ENCODE data around the gene LSP1. TPM values are rescaled to one million over a fixed set of nuclear protein-coding genes. Genes with fewer than 3 reads are reported as not detected.

Gene LSP1
- total RNA-seq, 4 donors from 2014 or later, result 73.7 to 105 (median 86.6) TPM

DNA sequence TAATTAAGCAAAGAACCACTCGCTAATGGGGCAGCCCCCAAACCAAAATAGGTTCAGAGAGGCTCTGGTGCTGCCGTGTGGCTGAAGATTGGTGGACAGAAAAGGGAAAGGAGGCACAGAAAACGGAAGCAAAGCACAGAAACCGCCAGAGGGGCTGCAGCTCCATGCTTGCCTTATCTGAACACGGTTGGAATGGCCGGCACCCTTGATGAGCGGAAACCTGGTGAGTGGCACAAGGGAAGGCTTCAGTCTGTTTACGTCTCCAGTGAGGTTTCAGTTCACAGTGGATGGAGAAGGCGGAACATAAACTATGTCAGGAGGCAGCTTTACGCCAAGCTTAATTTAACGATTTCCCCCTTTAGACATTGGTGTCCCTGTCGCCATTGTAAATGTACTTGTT, 44.0 kb downstream of the LSP1 start:
- WGBS, 2 donors, result 73 to 88% methylated on average over 12 of the region's 12 CpGs
- intact Hi-C loops (cut with DNase I; ENCODE audit: low total_unique reads), result no loop called here
- TF ChIP-seq POLR2A (IDR thresholded peaks at IDR 0.05), result no peak
- TF ChIP-seq, protein P1, sequence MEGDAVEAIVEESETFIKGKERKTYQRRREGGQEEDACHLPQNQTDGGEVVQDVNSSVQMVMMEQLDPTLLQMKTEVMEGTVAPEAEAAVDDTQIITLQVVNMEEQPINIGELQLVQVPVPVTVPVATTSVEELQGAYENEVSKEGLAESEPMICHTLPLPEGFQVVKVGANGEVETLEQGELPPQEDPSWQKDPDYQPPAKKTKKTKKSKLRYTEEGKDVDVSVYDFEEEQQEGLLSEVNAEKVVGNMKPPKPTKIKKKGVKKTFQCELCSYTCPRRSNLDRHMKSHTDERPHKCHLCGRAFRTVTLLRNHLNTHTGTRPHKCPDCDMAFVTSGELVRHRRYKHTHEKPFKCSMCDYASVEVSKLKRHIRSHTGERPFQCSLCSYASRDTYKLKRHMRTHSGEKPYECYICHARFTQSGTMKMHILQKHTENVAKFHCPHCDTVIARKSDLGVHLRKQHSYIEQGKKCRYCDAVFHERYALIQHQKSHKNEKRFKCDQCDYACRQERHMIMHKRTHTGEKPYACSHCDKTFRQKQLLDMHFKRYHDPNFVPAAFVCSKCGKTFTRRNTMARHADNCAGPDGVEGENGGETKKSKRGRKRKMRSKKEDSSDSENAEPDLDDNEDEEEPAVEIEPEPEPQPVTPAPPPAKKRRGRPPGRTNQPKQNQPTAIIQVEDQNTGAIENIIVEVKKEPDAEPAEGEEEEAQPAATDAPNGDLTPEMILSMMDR (IDR thresholded peaks at IDR 0.05), result no peak
- DNase-seq (ENCODE audit: low spot score in 2 of 2), result no peak
- H3K4me3 ChIP-seq (ENCODE audit: low read depth, poor library complexity, severe bottlenecking), result no peak overlapping the region

DNA sequence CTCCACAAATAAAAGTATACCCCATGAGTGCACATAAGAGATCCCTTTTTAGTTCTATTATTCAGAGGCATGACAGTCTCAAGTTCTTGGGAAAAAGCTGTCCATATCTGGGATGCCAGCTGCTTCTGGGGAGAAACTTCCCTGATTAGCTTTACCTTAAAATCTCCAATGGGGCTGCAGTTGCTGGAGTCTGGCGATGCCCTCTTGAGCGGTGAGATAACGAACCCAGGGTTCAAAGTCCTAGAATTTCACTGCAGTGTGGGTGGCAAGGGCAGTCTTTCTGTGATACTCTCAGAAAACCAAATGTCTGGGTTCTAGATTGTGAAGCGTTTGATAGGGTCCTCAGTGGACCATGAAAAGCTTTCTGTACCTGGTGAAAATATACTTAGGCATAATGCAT, 46.2 kb downstream of the LSP1 start:
- no peak for TF ChIP-seq POLR2A (IDR thresholded peaks at IDR 0.05)
- TF ChIP-seq, protein P1 (IDR thresholded peaks at IDR 0.05), result no peak
- intact Hi-C loops (cut with DNase I; ENCODE audit: low total_unique reads), result no loop called here

DNA sequence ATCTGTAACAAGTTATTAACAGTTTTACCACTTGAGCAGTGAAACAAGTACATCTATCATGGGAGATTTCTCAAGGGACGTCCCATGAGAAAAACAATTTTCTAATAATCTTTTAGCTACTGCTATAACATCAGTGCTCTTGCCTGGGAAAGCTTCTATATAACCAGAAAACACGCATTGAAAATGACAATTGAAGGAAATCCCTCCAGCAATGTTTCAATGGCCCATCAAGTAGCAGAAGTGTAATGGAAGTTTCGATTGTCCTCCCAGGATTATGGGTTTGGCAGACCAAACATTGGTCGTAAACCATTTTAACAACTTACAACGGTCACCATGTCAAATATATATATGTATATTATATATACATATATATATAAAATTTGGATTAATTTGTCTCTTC, 46.8 kb downstream of the LSP1 start:
- no peak overlapping the region for H3K4me3 ChIP-seq (ENCODE audit: low read depth, poor library complexity, severe bottlenecking)
- intact Hi-C loops (cut with DNase I; ENCODE audit: low total_unique reads), result no loop called here
- DNase-seq (ENCODE audit: low spot score in 2 of 2), result no peak
- TF ChIP-seq, protein P1 (IDR thresholded peaks at IDR 0.05), result no peak
- no peak for TF ChIP-seq POLR2A (IDR thresholded peaks at IDR 0.05)
- 82 to 85% methylated on average over 5 of the region's 5 CpGs for WGBS, 2 donors

More for the DNA sequence above, 46.2 kb downstream of the LSP1 start:
- WGBS, 2 donors, result 96 to 97% methylated on average over 4 of the region's 4 CpGs
- DNase-seq (ENCODE audit: low spot score in 2 of 2), result no peak
- H3K4me3 ChIP-seq (ENCODE audit: low read depth, poor library complexity, severe bottlenecking), result no peak overlapping the region

DNA sequence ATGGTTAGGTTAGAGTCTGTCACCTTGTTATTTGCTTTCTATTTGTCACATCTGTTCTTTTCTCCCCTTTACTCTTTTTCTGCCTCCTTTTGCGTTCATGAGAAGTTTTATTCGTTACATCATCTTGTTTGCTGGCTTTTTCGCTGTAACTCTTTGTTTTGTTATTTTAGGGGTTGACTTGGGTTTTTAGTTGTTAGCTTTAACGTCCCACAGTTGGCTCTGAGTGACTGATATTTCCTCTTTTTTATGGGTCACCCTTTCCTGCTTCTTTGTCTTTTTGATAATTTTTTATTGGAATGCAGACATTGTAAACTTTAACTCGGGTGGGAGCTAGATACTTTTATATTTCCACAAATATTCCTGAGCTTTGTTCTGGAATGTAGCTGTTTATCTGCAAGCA, 53.3 kb downstream of the LSP1 start:
- DNase-seq (ENCODE audit: low spot score in 2 of 2), result no peak
- intact Hi-C loops (cut with DNase I; ENCODE audit: low total_unique reads), result no loop called here
- 51 to 52% methylated on average over 5 of the region's 5 CpGs for WGBS, 2 donors
- H3K4me3 ChIP-seq (ENCODE audit: low read depth, poor library complexity, severe bottlenecking), result no peak overlapping the region
- no peak for TF ChIP-seq POLR2A (IDR thresholded peaks at IDR 0.05)
- TF ChIP-seq, protein P1 (IDR thresholded peaks at IDR 0.05), result no peak

DNA sequence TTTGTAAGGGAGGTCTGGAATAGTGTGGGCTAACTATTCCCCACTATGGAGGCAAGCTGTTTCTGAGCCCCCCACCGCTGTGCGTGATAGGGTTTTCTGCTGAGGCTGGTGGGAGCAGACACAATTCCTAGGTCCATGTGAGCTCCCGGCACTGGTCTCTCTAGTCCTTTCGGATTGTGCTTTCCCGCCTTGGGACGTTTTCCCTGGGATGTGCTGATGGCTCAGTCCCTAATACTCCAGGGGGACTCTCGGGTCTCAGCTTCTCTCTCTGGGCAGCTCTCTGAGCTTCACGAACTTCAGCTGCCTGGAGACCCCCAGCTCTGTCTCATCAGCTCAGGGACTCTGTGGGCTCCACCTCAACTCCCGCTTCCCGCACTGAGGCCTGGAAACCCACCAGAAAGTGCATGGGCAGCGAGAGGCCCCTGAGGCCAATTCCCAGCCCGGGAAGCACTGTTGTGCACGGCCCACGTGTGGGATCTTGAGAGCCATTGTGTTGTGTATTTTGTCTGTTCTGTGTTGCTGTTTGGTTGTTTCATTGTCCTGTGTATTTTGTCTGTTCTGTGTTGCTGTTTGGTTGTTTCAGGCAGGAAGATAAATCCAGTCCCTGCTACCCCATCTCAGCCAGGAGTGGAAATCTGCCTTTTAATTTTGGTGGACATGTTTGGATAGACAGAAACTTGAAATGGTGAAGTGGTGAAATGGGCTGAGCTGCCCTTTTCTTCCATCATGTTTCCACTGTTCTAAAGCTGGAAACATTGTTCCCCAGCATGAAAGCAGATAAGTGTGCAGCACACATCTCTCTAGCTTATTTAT, 53.9 kb downstream of the LSP1 start:
- H3K4me3 ChIP-seq (ENCODE audit: low read depth, poor library complexity, severe bottlenecking), result no peak overlapping the region
- TF ChIP-seq, protein P1 (IDR thresholded peaks at IDR 0.05), result no peak
- TF ChIP-seq POLR2A (IDR thresholded peaks at IDR 0.05), result no peak
- WGBS, 2 donors, result 63 to 80% methylated on average over 14 of the region's 14 CpGs
- intact Hi-C loops (cut with DNase I; ENCODE audit: low total_unique reads), result no loop called here
- DNase-seq (ENCODE audit: low spot score in 2 of 2), result no peak

DNA sequence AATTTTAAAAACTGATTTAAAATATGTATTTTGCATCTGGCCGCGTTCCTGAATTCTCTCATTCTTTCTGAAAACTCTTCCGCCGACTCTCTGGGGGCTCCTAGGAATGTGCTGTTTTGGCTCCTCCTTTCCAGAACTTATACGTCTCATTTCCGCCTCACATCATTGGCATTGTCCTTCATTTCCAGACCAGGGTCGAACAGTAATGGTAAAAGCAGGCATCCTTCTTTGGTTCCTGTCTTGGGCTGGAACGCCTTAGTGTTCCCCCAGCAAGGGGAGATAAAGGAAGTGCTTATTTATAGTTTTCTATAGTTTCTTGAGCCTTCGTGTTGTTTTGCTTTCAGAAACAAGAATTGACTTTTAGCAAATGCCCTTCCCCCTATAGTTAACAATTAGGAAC, 55.7 kb downstream of the LSP1 start:
- 44 to 49% methylated on average over 9 of the region's 9 CpGs for WGBS, 2 donors
- DNase-seq (ENCODE audit: low spot score in 2 of 2), result no peak

More for the DNA sequence above, 55.7 kb downstream of the LSP1 start:
- intact Hi-C loops (cut with DNase I; ENCODE audit: low total_unique reads), result no loop called here
- TF ChIP-seq, protein P1 (IDR thresholded peaks at IDR 0.05), result no peak
- no peak for TF ChIP-seq POLR2A (IDR thresholded peaks at IDR 0.05)
- H3K4me3 ChIP-seq (ENCODE audit: low read depth, poor library complexity, severe bottlenecking), result no peak overlapping the region
